PFSK-1 (cell line): Measurements from ENCODE around the gene C13orf46.

Source experiments
- FOXP2 ChIP-seq: optimal IDR thresholded peaks from 2 replicates; pipeline ENCODE3; 2011; ENCODE audit warnings: borderline replicate concordance, control low read depth, inconsistent platforms; ENCODE audit not compliant: insufficient read depth; ENCODE audit errors: extremely low read length, extremely low read depth
- POLR2AphosphoS5 ChIP-seq: IDR thresholded peaks from 2 replicates; pipeline ENCODE4 v1.6.1; 2012; ENCODE audit warnings: low read depth, mild to moderate bottlenecking, control low read depth, low read length, moderate library complexity
- REST ChIP-seq, 2 experiments: IDR thresholded peaks; 2 replicates each; pipeline versions ENCODE4 v1.6.1 to v1.8.0; 2011 to 2012; ENCODE audit warnings: low read depth in 2 of 2, low read length in 2 of 2, control low read depth in 1 of 2, inconsistent platforms in 1 of 2, mild to moderate bottlenecking in 1 of 2, moderate library complexity in 1 of 2; ENCODE audit not compliant: insufficient read depth in 1 of 2
- SIN3A ChIP-seq: IDR thresholded peaks from 2 replicates; pipeline ENCODE4 v1.6.1; 2012; ENCODE audit warnings: mild to moderate bottlenecking, low read length, moderate library complexity, borderline replicate concordance; ENCODE audit not compliant: insufficient read depth
- TAF1 ChIP-seq: IDR thresholded peaks from 2 replicates; pipeline ENCODE4 v1.6.1; 2012; ENCODE audit warnings: low read length, control low read depth, borderline replicate concordance; ENCODE audit not compliant: insufficient read depth

GRCh38 chr13:113980489-113981064 lies 6.7 kb upstream of the C13orf46 start:
- no peak for TF ChIP-seq POLR2AphosphoS5
- TF ChIP-seq REST (IDR thresholded peaks at IDR 0.05; ENCODE audit: insufficient read depth in 1 of 2, low read depth in 2 of 2, low read length in 2 of 2) = no peak
- TF ChIP-seq TAF1 = no peak
- TF ChIP-seq SIN3A = no peak
- TF ChIP-seq FOXP2 = no peak
